ENCODE measurements around the gene VSTM2B.

VSTM2B gene

GRCh38 chr19:29569038-29569911, 43.5 kb downstream of the VSTM2B start:
- no peak for DNase-seq

GRCh38 chr19:29571181-29571580, 45.4 kb downstream of the VSTM2B start:
- DNase-seq = no peak

GRCh38 chr19:29573486-29573885, 47.7 kb downstream of the VSTM2B start:
- no peak for DNase-seq

- DNase-seq = no peak
These were observed 48.7 kb downstream of the VSTM2B start for GRCh38 chr19:29574510-29574909.

- no peak for DNase-seq
These were observed 50.3 kb downstream of the VSTM2B start for GRCh38 chr19:29576046-29576606.

- DNase-seq = peak; percentile 11 to 45
These were observed 51.2 kb downstream of the VSTM2B start for GRCh38 chr19:29576761-29577648.

GRCh38 chr19:29577649-29577963, 51.8 kb downstream of the VSTM2B start:
- DNase-seq = no peak

- no peak for DNase-seq
These were observed 52.6 kb downstream of the VSTM2B start for GRCh38 chr19:29578349-29578748.

- DNase-seq = no peak
These were observed 53.6 kb downstream of the VSTM2B start for GRCh38 chr19:29579308-29579910.

GRCh38 chr19:29581398-29581797, 55.6 kb downstream of the VSTM2B start:
- no peak for DNase-seq

GRCh38 chr19:29583196-29583999, 57.6 kb downstream of the VSTM2B start:
- DNase-seq = no peak

GRCh38 chr19:29586401-29586800, 60.6 kb downstream of the VSTM2B start:
- no peak for DNase-seq

GRCh38 chr19:29587059-29587458, 61.3 kb downstream of the VSTM2B start:
- no peak for DNase-seq

- DNase-seq = peak; percentile 24 to 57
These were observed 61.8 kb downstream of the VSTM2B start for GRCh38 chr19:29587518-29587986.

- no peak for DNase-seq
These were observed 62.3 kb downstream of the VSTM2B start for GRCh38 chr19:29588095-29588494.

GRCh38 chr19:29590278-29590677, 64.5 kb downstream of the VSTM2B start:
- no peak for DNase-seq

GRCh38 chr19:29591670-29592069, 65.9 kb downstream of the VSTM2B start:
- DNase-seq = no peak

- DNase-seq = no peak
These were observed 68.1 kb downstream of the VSTM2B start for GRCh38 chr19:29593869-29594268.

GRCh38 chr19:29596080-29596727, 70.4 kb downstream of the VSTM2B start:
- DNase-seq = no peak

- no peak for DNase-seq
These were observed 71.2 kb downstream of the VSTM2B start for GRCh38 chr19:29596885-29597525.

- no peak for DNase-seq
These were observed 72.2 kb downstream of the VSTM2B start for GRCh38 chr19:29598036-29598435.

Measured in stimulated activated CD4-positive, alpha-beta T cell treated with anti-CD3 and anti-CD28 coated beads, Interleukin-4, amount 100 ng/mL, for 4 hours (primary cell).